ENCODE measurements around the gene ZNF668.

Gene ZNF668

DNA sequence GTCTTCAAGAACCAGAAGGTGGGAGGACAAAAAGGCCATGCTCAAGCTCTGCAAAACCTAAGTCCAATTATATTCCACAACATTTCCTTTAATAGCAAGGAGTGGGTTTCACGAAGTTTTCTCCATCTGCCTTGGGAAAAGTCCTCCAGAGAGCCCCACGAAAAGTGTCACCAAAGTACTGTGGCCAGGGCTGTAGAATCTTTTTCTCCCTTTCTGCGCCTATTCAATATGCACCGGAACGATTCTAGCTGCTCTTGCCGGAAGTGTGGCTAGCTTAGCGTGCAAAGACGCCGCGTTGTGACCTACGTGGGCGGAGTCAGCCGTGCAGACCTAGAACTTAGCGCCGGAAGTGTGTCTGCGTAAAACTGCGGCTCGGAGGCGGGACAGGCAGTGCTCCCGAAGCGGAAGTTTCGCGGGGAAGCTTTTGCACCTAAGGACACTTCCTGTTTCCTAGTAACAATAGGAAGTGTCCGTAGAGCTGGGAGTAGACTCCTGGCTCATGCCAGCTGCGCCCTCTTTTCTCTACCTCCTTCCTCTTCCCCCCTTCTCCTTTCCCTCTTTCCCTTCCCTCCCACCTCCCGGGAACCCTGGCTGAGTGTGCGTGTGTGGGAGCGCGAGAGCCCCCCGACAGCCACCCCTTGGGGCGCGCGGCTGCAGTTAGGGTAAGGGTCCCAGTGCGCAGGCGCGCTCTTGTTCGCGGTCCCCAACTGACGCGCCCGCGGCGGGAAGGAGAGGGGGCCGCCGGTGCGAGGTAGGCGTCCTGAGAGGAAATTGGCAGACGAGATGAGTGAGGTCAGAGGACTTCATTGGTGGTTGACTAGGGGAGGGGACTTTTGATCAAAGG, at the start of gene ZNF668, which contains the start of gene ZNF646:
Gene ZNF668 (minus strand): TSS at position 271 of the 844 bp plus-strand sequence. CDS start 9,781 bp downstream, outside the sequence.
Gene ZNF646 (plus strand): TSS at position 453 of the 844 bp plus-strand sequence. CDS start 1,903 bp downstream, outside the sequence.
- Mint-ChIP-seq H3K9me3 (no peaks in the 10 kb centered on the region), H3K4me3 (peak within 1 kb of the TSS; percentile 97), H3K27ac (peak within 1 kb of the TSS; percentile 93), H3K36me3 (ENCODE audit: low read depth) (peaks cover 24% of the 10 kb centered on the region), H3K4me1 (peaks cover 28% of the 10 kb centered on the region), H3K27me3 (ENCODE audit: low read depth, poor library complexity) (peaks cover 3% of the 10 kb centered on the region)
- peak; percentile 95 for DNase-seq
- TF ChIP-seq, protein P1, sequence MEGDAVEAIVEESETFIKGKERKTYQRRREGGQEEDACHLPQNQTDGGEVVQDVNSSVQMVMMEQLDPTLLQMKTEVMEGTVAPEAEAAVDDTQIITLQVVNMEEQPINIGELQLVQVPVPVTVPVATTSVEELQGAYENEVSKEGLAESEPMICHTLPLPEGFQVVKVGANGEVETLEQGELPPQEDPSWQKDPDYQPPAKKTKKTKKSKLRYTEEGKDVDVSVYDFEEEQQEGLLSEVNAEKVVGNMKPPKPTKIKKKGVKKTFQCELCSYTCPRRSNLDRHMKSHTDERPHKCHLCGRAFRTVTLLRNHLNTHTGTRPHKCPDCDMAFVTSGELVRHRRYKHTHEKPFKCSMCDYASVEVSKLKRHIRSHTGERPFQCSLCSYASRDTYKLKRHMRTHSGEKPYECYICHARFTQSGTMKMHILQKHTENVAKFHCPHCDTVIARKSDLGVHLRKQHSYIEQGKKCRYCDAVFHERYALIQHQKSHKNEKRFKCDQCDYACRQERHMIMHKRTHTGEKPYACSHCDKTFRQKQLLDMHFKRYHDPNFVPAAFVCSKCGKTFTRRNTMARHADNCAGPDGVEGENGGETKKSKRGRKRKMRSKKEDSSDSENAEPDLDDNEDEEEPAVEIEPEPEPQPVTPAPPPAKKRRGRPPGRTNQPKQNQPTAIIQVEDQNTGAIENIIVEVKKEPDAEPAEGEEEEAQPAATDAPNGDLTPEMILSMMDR (IDR thresholded peaks at IDR 0.05) = no peak

DNA sequence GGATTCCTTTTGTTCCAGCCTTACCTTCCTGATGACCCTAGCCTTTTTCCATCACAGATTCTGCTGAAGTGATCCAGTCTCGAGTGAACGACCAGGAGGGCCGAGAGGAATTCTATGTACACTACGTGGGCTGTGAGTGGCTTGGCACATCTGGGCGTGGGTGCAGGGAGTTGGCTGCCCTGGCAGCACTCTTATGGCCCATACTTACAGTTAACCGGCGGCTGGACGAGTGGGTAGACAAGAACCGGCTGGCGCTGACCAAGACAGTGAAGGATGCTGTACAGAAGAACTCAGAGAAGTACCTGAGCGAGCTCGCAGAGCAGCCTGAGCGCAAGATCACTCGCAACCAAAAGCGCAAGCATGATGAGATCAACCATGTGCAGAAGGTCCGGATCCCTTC, 46.1 kb upstream of the ZNF668 start:
- H3K36me3 Mint-ChIP-seq (ENCODE audit: low read depth) = peaks cover 36% of the 10 kb centered on the region
- H3K4me3 Mint-ChIP-seq = no peak overlapping the region
- TF ChIP-seq, protein P1 (IDR thresholded peaks at IDR 0.05) = no peak
- H3K9me3 Mint-ChIP-seq = no peaks in the 10 kb centered on the region
- H3K4me1 Mint-ChIP-seq = peaks cover 13% of the 10 kb centered on the region
- H3K27me3 Mint-ChIP-seq (ENCODE audit: low read depth, poor library complexity) = no peaks in the 10 kb centered on the region
- H3K27ac Mint-ChIP-seq = no peak overlapping the region
- DNase-seq = no peak

DNA sequence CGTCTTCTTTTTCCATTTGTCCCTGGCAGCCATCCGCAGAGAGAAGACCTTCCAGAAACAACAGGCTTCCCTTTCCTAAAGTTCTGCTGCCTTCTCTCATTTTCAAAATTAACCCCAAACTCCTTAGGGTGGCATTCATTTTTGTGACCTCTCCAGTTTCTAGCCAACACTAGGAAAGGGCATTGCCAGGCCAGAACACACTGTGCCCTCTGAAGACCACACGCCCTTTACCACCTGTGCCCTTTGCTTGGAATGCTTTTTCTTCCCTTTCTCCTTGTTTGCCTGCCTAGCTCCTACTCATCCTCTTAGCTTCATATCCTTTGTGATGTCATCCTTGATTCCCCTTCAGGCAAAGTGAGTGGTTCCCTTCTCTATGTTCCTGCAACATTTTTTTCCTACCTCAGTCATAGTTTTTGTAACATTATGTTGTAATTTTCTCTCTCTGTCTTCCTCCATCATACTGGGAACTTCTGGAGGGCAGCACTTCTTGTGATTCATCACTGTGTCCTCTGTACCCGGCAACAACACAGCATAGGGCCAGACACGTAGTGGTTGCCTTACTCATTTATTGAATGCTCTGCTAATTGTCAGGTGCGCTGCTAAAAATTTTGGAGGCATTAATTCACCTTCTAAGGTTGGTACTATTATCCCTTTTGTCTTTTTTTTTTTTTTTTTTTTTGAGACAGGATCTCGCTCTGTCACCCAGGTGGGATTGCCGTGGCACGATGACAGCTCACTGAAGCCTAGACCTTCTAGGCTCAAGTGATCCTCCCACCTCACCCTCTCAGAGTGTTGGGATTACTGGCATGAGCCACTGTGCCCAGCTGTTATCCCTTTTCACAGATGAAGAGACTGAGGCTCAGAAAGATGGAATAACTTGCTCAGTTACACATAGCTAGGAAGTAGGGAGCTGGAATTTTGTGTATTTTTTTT, 44.4 kb upstream of the ZNF668 start:
- TF ChIP-seq, protein P1 (IDR thresholded peaks at IDR 0.05) = no peak
- Mint-ChIP-seq H3K4me3 (peak overlapping the region; percentile 91), H3K36me3 (ENCODE audit: low read depth) (peaks cover 29% of the 10 kb centered on the region), H3K27me3 (ENCODE audit: low read depth, poor library complexity) (no peaks in the 10 kb centered on the region), H3K27ac (peak overlapping the region; percentile 95), H3K9me3 (no peaks in the 10 kb centered on the region), H3K4me1 (peaks cover 13% of the 10 kb centered on the region)
- no peak for DNase-seq

GRCh38 chr16:31117384-31118222, 43.6 kb upstream of the ZNF668 start, which contains the start of gene KAT8:
Gene KAT8, plus strand, starts transcription at chr16:31117664. Its CDS starts 18 bp downstream, at chr16:31117682.
- TF ChIP-seq, protein P1 (IDR thresholded peaks at IDR 0.05) = no peak
- peak within 1 kb of the TSS; percentile 95 for H3K27ac Mint-ChIP-seq
- H3K27me3 Mint-ChIP-seq (ENCODE audit: low read depth, poor library complexity) = no peaks in the 10 kb centered on the region
- H3K36me3 Mint-ChIP-seq (ENCODE audit: low read depth) = peaks cover 29% of the 10 kb centered on the region
- peaks cover 13% of the 10 kb centered on the region for H3K4me1 Mint-ChIP-seq
- H3K4me3 Mint-ChIP-seq = peak within 1 kb of the TSS; percentile 91
- H3K9me3 Mint-ChIP-seq = no peaks in the 10 kb centered on the region
- peak; percentile 97 for DNase-seq

GRCh38 chr16:31114468-31114867, 40.4 kb upstream of the ZNF668 start:
- H3K27ac Mint-ChIP-seq = peak overlapping the region; percentile 92
- DNase-seq = no peak
- TF ChIP-seq, protein P1 (IDR thresholded peaks at IDR 0.05) = no peak
- H3K4me1 Mint-ChIP-seq = peaks cover 19% of the 10 kb centered on the region
- H3K4me3 Mint-ChIP-seq = no peak overlapping the region
- H3K9me3 Mint-ChIP-seq = no peaks in the 10 kb centered on the region
- peaks cover 2% of the 10 kb centered on the region for H3K27me3 Mint-ChIP-seq (ENCODE audit: low read depth, poor library complexity)
- H3K36me3 Mint-ChIP-seq (ENCODE audit: low read depth) = peaks cover 16% of the 10 kb centered on the region

Measured in nephron progenitor cell (in vitro differentiated cells).